ENCODE measurements around the gene DCDC1.
A peak's percentile ranks its signal among the peaks of the same experiment; 100 is the strongest.

Gene DCDC1

DNA sequence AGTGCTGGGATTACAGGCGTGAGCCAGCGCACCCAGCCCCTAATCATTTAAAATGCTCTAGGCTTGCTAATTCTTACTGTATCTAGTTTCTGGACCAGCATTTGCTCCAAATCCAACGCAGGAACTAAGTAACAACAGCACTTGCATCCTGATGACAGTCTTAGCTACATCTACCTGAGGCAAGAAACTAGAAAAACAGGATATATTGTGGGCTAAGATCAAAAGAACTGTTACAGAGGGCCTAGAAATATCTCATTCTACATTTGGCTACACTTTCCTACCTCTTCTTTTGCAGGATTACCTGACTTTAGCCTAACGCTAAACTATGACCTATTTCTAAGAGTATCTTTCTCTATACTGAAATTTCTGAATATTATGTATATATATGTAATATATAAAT is 7.8 kb downstream of the DCDC1 start:
- no peak for DNase-seq (ENCODE audit: low spot score)

DNA sequence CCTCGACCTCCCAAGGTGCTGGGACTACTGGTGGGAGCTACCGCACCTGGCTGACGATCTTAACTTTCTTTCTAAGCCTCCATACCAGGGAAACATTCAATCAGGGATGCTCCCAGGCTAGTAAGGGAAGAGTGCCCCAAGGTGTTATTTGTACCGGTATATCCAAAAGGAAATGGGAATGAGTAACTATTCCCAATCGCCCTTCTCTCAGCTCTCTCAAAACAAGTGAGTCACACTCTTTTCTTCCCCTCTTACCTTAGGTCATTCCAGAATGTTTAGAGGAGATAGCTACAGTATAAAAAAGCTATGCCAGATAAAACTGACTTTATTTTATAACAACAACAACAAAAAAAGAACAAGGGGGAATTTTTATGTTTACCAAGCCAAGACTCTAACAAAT is 13.7 kb downstream of the DCDC1 start:
- no peak for DNase-seq (ENCODE audit: low spot score)
- TF ChIP-seq, protein P1, sequence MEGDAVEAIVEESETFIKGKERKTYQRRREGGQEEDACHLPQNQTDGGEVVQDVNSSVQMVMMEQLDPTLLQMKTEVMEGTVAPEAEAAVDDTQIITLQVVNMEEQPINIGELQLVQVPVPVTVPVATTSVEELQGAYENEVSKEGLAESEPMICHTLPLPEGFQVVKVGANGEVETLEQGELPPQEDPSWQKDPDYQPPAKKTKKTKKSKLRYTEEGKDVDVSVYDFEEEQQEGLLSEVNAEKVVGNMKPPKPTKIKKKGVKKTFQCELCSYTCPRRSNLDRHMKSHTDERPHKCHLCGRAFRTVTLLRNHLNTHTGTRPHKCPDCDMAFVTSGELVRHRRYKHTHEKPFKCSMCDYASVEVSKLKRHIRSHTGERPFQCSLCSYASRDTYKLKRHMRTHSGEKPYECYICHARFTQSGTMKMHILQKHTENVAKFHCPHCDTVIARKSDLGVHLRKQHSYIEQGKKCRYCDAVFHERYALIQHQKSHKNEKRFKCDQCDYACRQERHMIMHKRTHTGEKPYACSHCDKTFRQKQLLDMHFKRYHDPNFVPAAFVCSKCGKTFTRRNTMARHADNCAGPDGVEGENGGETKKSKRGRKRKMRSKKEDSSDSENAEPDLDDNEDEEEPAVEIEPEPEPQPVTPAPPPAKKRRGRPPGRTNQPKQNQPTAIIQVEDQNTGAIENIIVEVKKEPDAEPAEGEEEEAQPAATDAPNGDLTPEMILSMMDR (IDR thresholded peaks at IDR 0.05; ENCODE audit: extremely low read depth, missing control alignments) = no peak

More for the DNA sequence above, 7.8 kb downstream of the DCDC1 start:
- TF ChIP-seq, protein P1 (IDR thresholded peaks at IDR 0.05; ENCODE audit: extremely low read depth, missing control alignments) = no peak

DNA sequence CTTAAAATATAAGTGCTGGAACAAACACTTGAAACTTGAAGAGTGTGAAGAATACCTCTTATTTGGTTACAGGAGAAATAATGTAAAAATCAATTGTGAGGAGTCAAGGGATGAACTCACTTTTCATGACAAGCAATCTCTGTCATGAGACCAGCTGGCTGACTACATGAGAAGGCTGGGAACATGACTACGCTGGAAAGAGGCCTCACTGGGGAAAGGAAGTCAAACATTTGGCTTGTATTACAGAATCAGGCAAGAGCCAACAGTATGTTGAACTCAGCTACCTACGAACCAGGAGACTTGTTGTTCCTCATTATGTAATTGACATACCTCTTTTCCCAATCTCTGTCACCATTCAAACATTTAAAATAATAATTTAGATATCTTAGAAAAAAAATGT is 14.4 kb downstream of the DCDC1 start:
- TF ChIP-seq, protein P1 (IDR thresholded peaks at IDR 0.05; ENCODE audit: extremely low read depth, missing control alignments) = no peak
- DNase-seq (ENCODE audit: low spot score) = no peak

DNA sequence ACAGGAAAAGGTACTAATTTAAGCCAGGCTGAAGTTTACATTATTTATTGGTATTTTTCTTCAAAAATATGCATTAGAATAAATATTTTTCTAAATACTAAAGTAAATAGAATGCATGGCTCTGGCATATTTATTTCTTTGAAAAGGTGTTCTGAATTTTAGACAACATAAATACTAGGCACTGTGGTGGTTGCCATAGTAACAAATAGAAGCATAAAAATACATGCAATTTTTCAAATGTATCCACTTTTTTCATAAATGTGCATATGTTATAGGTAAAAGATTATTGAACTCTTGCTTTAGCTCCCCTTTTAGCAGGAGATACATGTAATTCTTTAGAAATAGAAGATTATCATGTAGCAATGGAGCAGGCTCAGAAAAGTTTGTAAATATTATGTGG is 18.4 kb downstream of the DCDC1 start:
- DNase-seq (ENCODE audit: low spot score) = no peak
- TF ChIP-seq, protein P1 (IDR thresholded peaks at IDR 0.05; ENCODE audit: extremely low read depth, missing control alignments) = no peak

DNA sequence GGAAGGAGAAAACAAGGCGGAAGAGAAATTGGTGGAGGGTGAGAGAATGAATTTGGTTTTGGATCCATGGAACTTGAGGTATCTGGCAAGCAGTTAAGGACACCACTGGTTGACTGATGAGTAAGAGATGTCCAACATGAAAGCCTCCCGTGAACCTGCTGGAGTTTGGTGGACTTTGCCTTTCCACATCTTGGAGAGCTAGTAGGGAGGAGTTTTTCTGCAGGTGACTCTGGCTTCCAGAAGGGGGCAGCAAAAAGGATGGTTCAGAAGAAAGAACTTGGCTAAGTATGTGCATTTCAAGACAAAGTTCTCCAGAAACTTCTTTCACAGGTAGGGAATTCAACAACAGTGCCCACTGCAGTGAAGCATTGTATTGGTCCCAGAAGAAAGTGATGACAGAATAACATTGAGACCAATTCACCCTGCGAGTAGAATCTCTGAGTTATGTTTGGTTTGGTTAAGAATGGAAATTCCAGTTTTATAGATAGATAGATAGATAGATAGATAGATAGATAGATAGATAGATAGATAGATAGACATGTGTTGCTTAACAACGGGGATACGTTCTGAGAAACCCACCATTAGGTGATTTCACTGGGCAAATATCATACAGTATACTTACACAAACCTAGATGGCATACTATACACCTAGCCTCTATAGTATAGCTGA is 28.5 kb downstream of the DCDC1 start:
- DNase-seq (ENCODE audit: low spot score) = peak; percentile 17
- TF ChIP-seq, protein P1 (IDR thresholded peaks at IDR 0.05; ENCODE audit: extremely low read depth, missing control alignments) = peak; percentile 55

DNA sequence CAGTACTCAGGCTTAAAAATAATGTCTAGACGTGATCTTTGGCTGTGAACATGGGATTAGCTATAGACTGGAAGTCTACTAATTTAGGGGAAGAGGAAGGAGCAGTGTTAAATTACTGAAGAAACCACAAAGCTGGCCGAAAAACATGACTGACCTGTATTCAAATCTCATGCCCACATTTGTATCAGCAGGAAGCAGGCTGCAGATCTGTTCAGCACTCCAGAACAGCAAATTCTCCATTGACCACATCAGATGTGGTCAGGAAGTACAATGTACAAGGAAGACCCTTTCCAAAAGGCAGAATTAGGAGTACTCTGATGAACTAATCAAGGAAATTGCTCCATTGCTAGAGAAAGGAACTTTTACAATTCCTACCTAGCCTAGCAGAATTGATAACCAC is 31.7 kb downstream of the DCDC1 start:
- DNase-seq (ENCODE audit: low spot score) = no peak
- TF ChIP-seq, protein P1 (IDR thresholded peaks at IDR 0.05; ENCODE audit: extremely low read depth, missing control alignments) = no peak

DNA sequence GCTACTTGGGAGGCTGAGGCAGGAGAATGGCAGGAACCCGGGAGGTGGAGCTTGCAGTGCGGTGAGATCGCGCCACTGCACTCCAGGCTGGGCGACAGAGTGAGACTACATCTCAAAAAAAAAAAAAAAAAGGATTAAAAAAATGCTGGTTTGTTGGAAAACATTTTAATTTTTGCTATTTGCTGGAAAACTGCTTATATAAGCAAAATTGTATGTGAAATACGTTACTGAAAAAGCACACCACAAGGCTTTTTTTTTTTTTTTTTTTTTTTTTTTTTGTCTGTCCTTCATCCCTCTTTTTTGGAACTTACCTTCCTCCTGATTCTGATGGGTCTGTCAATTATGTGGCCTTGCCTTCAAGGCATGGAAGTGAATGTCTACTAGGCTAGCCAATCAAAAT is 40.8 kb downstream of the DCDC1 start:
- TF ChIP-seq, protein P1 (IDR thresholded peaks at IDR 0.05; ENCODE audit: extremely low read depth, missing control alignments) = no peak
- DNase-seq (ENCODE audit: low spot score) = no peak

All from GM20000 (cell line).